GM23338 (cell line): ENCODE data around the gene ADGRG2. TPM values are rescaled to one million over a fixed set of nuclear protein-coding genes. Genes with fewer than 3 reads are reported as not detected.

Experiments used
- ATAC-seq: fragments of 200-7000 bp; cut with Tn5 transposase; 3 replicates; pipeline ENCODE4 v1.9.1; 2020
- DNase-seq: peaks from one replicate; pipeline ENCODE4 v3.0.0-alpha.2; 2015; ENCODE audit warnings: low spot score
- H2AFZ ChIP-seq: fragments of 200-600 bp; sonication (generic); 2 replicates; pipeline ENCODE4 v1.8.0; 2016; ENCODE audit warnings: antibody characterized with exemption, mild to moderate bottlenecking, moderate library complexity
- H3F3A ChIP-seq: fragments of 200-600 bp; sonication (generic); replicated peaks from 2 replicates; pipeline ENCODE4 v1.8.0; 2017; ENCODE audit warnings: antibody characterized with exemption, mixed run types, low read depth
- H3K27ac ChIP-seq: fragments of 200-600 bp; sonication (generic); 2 replicates; pipeline ENCODE4 v1.6.1; 2016; ENCODE audit warnings: low read depth
- H3K27me3 ChIP-seq: fragments of 200-600 bp; sonication (generic); 2 replicates; pipeline ENCODE4 v1.8.0; 2016; ENCODE audit warnings: mild to moderate bottlenecking, mixed run types, moderate library complexity; ENCODE audit not compliant: insufficient read depth
- H3K36me3 ChIP-seq: fragments of 200-600 bp; sonication (generic); 2 replicates; pipeline ENCODE4 v1.8.0; 2016; ENCODE audit warnings: mild to moderate bottlenecking; ENCODE audit not compliant: insufficient read depth
- H3K4me1 ChIP-seq: fragments of 200-600 bp; sonication (generic); 2 replicates; pipeline ENCODE4 v1.8.0; 2016; ENCODE audit warnings: mild to moderate bottlenecking, moderate library complexity; ENCODE audit not compliant: insufficient read depth
- H3K4me2 ChIP-seq: fragments of 200-600 bp; sonication (generic); 2 replicates; pipeline ENCODE4 v1.7.1; 2017; ENCODE audit warnings: mixed run types
- H3K4me3 ChIP-seq: fragments of 200-600 bp; sonication (generic); 2 replicates; pipeline ENCODE4 v1.6.1; 2016; ENCODE audit warnings: mixed run types
- H3K79me2 ChIP-seq: fragments of 200-600 bp; sonication (generic); replicated peaks from 2 replicates; pipeline ENCODE4 v1.8.0; 2017; ENCODE audit warnings: mild to moderate bottlenecking; ENCODE audit not compliant: insufficient read depth
- H3K9me2 ChIP-seq: fragments of 200-600 bp; sonication (generic); 2 replicates; pipeline ENCODE4 v1.8.0; 2017; ENCODE audit not compliant: insufficient read depth
- H4K20me1 ChIP-seq: fragments of 200-600 bp; sonication (generic); replicated peaks from 2 replicates; pipeline ENCODE4 v1.8.0; 2017; ENCODE audit warnings: mild to moderate bottlenecking; ENCODE audit not compliant: insufficient read depth
- H3K27ac Mint-ChIP-seq: 2 replicates; pipeline ENCODE4 v1.8.0; 2020; ENCODE audit warnings: inconsistent platforms, mild to moderate bottlenecking, moderate library complexity, mixed read lengths
- H3K27me3 Mint-ChIP-seq: 3 replicates; pipeline ENCODE4 v1.8.0; 2022; ENCODE audit warnings: low read depth, mild to moderate bottlenecking, moderate library complexity, mixed read lengths, inconsistent platforms; ENCODE audit not compliant: insufficient read depth, poor library complexity
- H3K36me3 Mint-ChIP-seq: 3 replicates; pipeline ENCODE4 v1.8.0; 2021; ENCODE audit warnings: low read depth, mild to moderate bottlenecking, inconsistent platforms, moderate library complexity, mixed read lengths
- H3K4me1 Mint-ChIP-seq: 3 replicates; pipeline ENCODE4 v1.8.0; 2020; ENCODE audit warnings: mild to moderate bottlenecking, inconsistent platforms, mixed read lengths
- H3K4me3 Mint-ChIP-seq: 3 replicates; pipeline ENCODE4 v1.8.0; 2021; ENCODE audit warnings: moderate library complexity, mild to moderate bottlenecking, inconsistent platforms, mixed read lengths
- H3K9me3 Mint-ChIP-seq: 3 replicates; pipeline ENCODE4 v1.8.0; 2020; ENCODE audit warnings: moderate library complexity, mild to moderate bottlenecking, inconsistent platforms, mixed read lengths
- CREB1 ChIP-seq: fragments of 250-450 bp; sonication (Bioruptor Pico); IDR thresholded peaks from 2 replicates; pipeline ENCODE4 v1.5.0; 2020; ENCODE audit warnings: low read depth, mild to moderate bottlenecking, moderate library complexity
- CTCF ChIP-seq, 2 experiments: fragments of 200-600 bp in 1 of 2; sonication (generic) in 1 of 2; conservative IDR thresholded peaks; 2 replicates each; pipeline versions ENCODE4 v1.5.1 to v1.6.1; 2016 to 2017; ENCODE audit warnings: antibody characterized with exemption in 2 of 2, low read depth in 2 of 2, mild to moderate bottlenecking in 2 of 2, moderate library complexity in 1 of 2
- JUNB ChIP-seq: IDR thresholded peaks from one replicate; pipeline ENCODE4 v1.6.1; 2016; ENCODE audit warnings: antibody characterized with exemption; ENCODE audit not compliant: unreplicated experiment
- REST ChIP-seq: IDR thresholded peaks from one replicate; pipeline ENCODE4 v1.6.1; 2018; ENCODE audit warnings: antibody characterized with exemption; ENCODE audit not compliant: unreplicated experiment
- polyA plus RNA-seq: library from polyadenylated mRNA; unstranded; fragments of >200 nt; fragmentation: Nextera tagmentation; extraction: Ambion mirVana; gene quantifications from 2 replicates; pipeline ENCODE4 v1.2.1, GENCODE V29; 2016
- total RNA-seq: library from RNA; depleted of rRNA; stranded (reverse); fragments of >200 nt; shearing (Covaris generic); gene quantifications from 2 replicates; pipeline ENCODE4 v1.2.3, GENCODE V29; 2014

The ADGRG2 gene
- total and polyA plus RNA-seq, 2 experiments from 2014 or later = 4.0 to 10.8 TPM

GRCh38 chrX:18956303-18957032 is 165.8 kb downstream of the ADGRG2 start:
- H3K4me3 Mint-ChIP-seq = no peak overlapping the region

More at GRCh38 chrX:18956303-18957032, 165.8 kb downstream of the ADGRG2 start:
- Mint-ChIP-seq H3K9me3 (no peaks in the 10 kb centered on the region), H3K4me1 (peaks cover 9% of the 10 kb centered on the region), H3K27ac (no peak overlapping the region), H3K27me3 (peaks cover under 1% of the 10 kb centered on the region), H3K36me3 (peaks cover 3% of the 10 kb centered on the region; the same call in 2 of the 3 replicates)
- DNase-seq (no peak), ATAC-seq (no peak)
- no peak overlapping the region for H3K4me2 ChIP-seq
- no peaks in the 10 kb centered on the region for H3K4me1 ChIP-seq
- no peak for TF ChIP-seq REST
- no peak for TF ChIP-seq CREB1 (CRISPR knock-in tag)
- TF ChIP-seq JUNB = no peak
- no peak for TF ChIP-seq CTCF (conservative IDR thresholded peaks at IDR 0.05; ENCODE audit: low read depth in 2 of 2)
- no peak overlapping the region for H3K4me3 ChIP-seq
- H3K36me3 ChIP-seq = no peaks in the 10 kb centered on the region
- H2AFZ ChIP-seq = no peak overlapping the region
- H3F3A ChIP-seq = no peaks in the 10 kb centered on the region
- H4K20me1 ChIP-seq = no peaks in the 10 kb centered on the region
- H3K9me2 ChIP-seq = no peaks in the 10 kb centered on the region
- no peaks in the 10 kb centered on the region for H3K27me3 ChIP-seq
- no peak overlapping the region for H3K27ac ChIP-seq
- no peaks in the 10 kb centered on the region; the same call in 1 of the 2 replicates for H3K79me2 ChIP-seq
